Duodenal mucosa (tissue), 2 donors: ENCODE measurements around the gene SLC9A9.

ENCODE experiments used
- H3K27ac ChIP-seq: one replicate; pipeline ENCODE4 v1.7.0; 2013; ENCODE audit warnings: low read depth, low read length
- H3K27me3 ChIP-seq, 2 donors: one replicate each; pipeline ENCODE4 v1.7.0; 2013; ENCODE audit warnings: low read length in 2 of 2, control low read depth in 1 of 2; ENCODE audit not compliant: insufficient read depth in 2 of 2, control insufficient read depth in 1 of 2
- H3K36me3 ChIP-seq, 2 donors: one replicate each; pipeline ENCODE4 v1.7.0; 2013; ENCODE audit warnings: low read length in 2 of 2, control low read depth in 1 of 2; ENCODE audit not compliant: insufficient read depth in 2 of 2, control insufficient read depth in 1 of 2
- H3K4me1 ChIP-seq, 2 donors: one replicate each; pipeline ENCODE4 v1.7.0; 2013; ENCODE audit warnings: low read length in 2 of 2, control low read depth in 1 of 2; ENCODE audit not compliant: insufficient read depth in 2 of 2, control insufficient read depth in 1 of 2
- H3K4me3 ChIP-seq, 2 donors: one replicate each; pipeline ENCODE4 v1.7.0; 2013; ENCODE audit warnings: low read length in 2 of 2, low read depth in 1 of 2
- H3K9ac ChIP-seq, 2 donors: one replicate each; pipeline ENCODE4 v1.7.0; 2013; ENCODE audit warnings: low read length in 2 of 2, low read depth in 1 of 2
- H3K9me3 ChIP-seq, 2 donors: one replicate each; pipeline ENCODE4 v1.7.0; 2013; ENCODE audit warnings: low read length in 2 of 2, control low read depth in 1 of 2; ENCODE audit not compliant: control insufficient read depth in 1 of 2

The SLC9A9 gene

DNA sequence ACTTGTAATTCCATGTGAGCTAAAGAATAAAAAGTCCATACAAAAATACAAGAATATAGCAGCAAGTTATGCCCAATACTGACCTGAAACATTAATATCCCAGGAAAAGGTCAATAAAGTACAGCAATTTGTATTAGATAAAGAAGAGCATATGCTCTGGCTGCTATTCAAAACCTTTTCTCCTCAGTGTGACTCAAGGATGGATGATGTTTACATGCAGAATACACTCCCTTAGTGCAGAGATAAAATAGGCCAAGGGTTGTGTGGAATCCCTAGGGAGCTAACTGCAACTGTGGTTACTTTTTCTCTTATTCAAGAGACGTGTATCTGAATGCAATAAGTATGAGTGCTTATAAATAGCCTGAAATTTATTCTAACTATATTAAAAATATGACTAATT is 78.7 kb downstream of the SLC9A9 start:
- H3K27me3 ChIP-seq: no peaks in the 10 kb centered on the region
- H3K4me1 ChIP-seq: no peaks in the 10 kb centered on the region
- H3K36me3 ChIP-seq: no peaks in the 10 kb centered on the region
- no peak overlapping the region for H3K9ac ChIP-seq
- H3K9me3 ChIP-seq: no peaks in the 10 kb centered on the region
- no peak overlapping the region for H3K4me3 ChIP-seq
- no peak overlapping the region for H3K27ac ChIP-seq

DNA sequence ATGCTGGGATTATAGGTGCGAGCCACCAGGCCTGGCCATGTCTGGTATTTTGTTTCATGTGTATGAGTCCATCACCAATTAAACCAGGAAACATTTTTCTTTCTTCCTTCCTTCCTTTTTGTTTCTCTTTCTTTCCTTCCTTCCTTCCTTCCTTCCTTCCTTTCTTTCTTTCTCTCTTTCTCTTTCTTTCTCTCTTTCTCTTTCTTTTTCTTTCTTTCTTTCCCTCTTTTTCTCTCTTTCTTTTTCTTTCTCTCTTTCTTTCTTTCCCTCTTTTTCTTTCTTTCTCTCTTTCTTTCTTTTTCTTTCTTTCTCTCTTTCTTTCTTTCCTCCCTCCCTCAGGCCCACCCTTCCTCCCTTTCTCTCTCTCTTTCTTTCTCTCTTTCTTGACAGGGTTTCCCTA is 83.4 kb downstream of the SLC9A9 start:
- H3K27me3 ChIP-seq: no peaks in the 10 kb centered on the region
- H3K27ac ChIP-seq: no peak overlapping the region
- H3K9ac ChIP-seq: no peak overlapping the region
- H3K9me3 ChIP-seq: no peaks in the 10 kb centered on the region
- H3K36me3 ChIP-seq: no peaks in the 10 kb centered on the region
- no peak overlapping the region for H3K4me3 ChIP-seq
- H3K4me1 ChIP-seq: no peaks in the 10 kb centered on the region

DNA sequence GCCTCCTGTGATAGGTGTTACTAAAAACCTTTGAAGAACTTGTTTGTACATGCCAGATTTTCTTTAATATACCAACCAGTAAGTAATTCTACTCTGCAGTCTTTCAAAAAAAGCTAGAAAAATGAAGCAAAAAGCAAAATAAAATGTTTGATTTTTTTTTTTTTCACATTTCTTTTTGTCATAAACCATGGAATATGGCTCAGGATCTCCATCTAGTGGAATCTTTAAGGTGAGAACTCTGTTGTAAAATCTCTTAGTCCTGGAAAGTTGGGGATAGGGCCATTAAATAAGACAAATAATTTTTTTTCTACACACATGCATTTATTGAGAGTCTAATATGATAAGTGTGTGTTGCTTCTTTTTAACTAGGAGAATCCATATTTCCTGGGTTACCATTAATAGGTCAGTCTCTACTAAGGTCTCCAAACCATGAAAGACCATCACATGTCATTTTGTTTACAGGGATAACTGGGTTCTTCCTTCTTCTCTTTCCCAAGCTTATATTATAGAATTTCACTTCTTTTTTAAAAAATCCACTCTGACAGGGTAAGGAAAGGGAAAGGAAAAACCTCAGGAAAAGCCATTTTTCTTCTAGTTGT is 84.6 kb downstream of the SLC9A9 start:
- Histone ChIP-seq H3K4me3 (no peak overlapping the region), H3K9me3 (no peaks in the 10 kb centered on the region), H3K27ac (no peak overlapping the region), H3K4me1 (no peaks in the 10 kb centered on the region), H3K9ac (no peak overlapping the region), H3K36me3 (no peaks in the 10 kb centered on the region), H3K27me3 (no peaks in the 10 kb centered on the region)

DNA sequence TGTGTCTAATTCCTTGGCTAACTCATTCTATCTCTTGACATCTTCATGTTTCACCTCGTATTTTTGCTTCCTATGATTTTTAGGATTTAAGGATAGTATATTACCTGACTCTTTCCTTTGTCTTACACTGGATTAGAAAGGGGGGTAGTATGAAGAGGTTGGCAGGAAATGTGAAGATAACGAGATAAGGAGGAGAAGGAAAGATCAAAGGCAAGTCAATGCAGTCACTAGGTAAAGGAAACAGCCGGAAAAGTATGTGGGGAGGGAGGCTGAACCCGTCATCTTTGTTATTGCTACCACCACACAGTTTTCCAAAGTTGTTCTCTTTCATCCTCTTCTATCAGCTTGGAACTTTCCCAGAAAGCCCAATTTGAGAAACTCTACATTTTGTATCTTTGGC is 90.6 kb downstream of the SLC9A9 start:
- Histone ChIP-seq H3K9me3 (no peaks in the 10 kb centered on the region), H3K27ac (no peak overlapping the region), H3K36me3 (no peaks in the 10 kb centered on the region), H3K9ac (no peak overlapping the region), H3K4me3 (no peak overlapping the region), H3K4me1 (no peaks in the 10 kb centered on the region), H3K27me3 (no peaks in the 10 kb centered on the region)

DNA sequence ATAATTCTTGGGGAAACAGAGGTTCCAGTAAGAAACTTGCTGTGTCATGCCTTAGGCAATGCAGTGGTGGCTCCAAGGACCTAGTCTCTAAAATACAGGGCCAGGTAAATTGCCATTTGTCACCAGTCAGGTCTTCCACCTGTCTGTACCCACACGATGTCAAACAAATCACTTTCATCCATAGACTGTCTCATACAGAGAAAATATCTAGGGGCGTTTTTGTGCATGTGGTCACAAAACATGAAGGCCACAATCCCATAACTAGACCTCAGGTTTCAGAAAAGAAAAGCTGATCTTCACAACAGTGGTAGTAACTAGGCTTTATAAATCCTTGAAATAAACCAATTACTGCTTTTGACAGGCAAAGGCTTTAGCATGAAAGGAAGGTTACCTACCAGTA is 92.3 kb downstream of the SLC9A9 start:
- no peak overlapping the region for H3K9ac ChIP-seq
- H3K27ac ChIP-seq: no peak overlapping the region
- no peaks in the 10 kb centered on the region for H3K27me3 ChIP-seq
- H3K9me3 ChIP-seq: no peaks in the 10 kb centered on the region
- no peaks in the 10 kb centered on the region for H3K4me1 ChIP-seq
- H3K36me3 ChIP-seq: no peaks in the 10 kb centered on the region
- H3K4me3 ChIP-seq: no peak overlapping the region

DNA sequence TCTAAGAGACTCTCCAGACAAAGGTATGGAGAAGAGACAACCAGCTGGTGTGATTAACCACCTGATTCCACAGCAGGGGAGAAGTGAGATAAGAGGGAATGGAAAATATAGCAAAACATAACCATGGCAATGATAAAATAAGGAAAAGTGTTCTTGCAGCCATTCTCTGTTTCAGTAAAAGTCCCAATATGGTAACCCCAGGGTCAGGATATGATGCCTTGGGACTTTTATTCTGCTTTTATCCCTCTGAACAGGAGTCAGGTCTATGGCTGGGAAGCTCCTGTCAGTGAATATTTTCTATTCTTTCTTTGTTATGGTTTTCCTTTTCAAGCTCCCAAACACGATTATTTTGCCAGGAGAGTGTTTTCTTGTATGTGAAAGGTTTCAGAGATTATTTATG is 94.2 kb downstream of the SLC9A9 start:
- Histone ChIP-seq H3K9me3 (no peaks in the 10 kb centered on the region), H3K27ac (no peak overlapping the region), H3K27me3 (no peaks in the 10 kb centered on the region), H3K36me3 (no peaks in the 10 kb centered on the region), H3K4me3 (no peak overlapping the region), H3K9ac (no peak overlapping the region), H3K4me1 (no peaks in the 10 kb centered on the region)

DNA sequence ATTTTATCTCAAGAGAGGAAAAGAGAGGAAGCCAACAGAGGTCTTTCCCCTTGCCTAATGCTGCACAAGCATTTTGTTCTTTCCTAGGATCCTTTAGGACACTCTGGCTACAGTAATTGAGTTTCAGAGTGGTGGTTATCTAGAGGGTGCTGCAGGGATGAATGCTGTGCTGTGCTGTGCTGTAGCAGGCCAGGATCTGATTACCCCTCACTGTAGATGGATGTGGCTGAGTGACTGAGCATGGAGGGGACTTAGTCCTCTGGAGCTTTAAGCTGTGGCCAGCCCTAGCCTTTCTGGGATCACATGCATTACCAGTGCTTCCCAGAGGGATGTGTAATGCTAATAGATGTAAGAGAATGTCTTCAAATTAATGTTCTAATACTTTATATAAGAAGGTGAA is 94.8 kb downstream of the SLC9A9 start:
- Histone ChIP-seq H3K9ac (no peak overlapping the region), H3K4me1 (no peaks in the 10 kb centered on the region), H3K4me3 (no peak overlapping the region), H3K36me3 (no peaks in the 10 kb centered on the region), H3K27me3 (no peaks in the 10 kb centered on the region), H3K27ac (no peak overlapping the region), H3K9me3 (no peaks in the 10 kb centered on the region)

DNA sequence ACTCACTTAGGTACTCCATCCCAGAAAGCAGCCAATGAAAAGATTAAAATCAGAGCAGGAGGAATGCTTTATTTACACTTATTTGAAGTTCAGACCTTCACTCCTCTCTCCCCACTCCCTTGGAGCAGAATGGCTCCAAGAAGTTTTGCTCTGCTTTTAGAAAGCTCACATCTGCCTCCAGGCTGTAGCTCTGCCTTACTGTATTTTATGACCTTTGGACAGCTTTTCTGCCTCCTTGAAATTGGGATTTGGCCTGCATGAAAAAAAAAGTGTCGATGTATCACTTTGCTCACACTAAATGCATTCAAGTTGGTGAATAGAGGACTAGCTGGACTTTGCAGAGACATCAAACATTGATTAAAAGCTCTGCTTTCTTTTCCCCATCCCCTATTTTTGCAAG is 95.3 kb downstream of the SLC9A9 start:
- Histone ChIP-seq H3K9ac (no peak overlapping the region), H3K9me3 (no peaks in the 10 kb centered on the region), H3K36me3 (no peaks in the 10 kb centered on the region), H3K27me3 (no peaks in the 10 kb centered on the region), H3K4me3 (no peak overlapping the region), H3K4me1 (no peaks in the 10 kb centered on the region), H3K27ac (no peak overlapping the region)

DNA sequence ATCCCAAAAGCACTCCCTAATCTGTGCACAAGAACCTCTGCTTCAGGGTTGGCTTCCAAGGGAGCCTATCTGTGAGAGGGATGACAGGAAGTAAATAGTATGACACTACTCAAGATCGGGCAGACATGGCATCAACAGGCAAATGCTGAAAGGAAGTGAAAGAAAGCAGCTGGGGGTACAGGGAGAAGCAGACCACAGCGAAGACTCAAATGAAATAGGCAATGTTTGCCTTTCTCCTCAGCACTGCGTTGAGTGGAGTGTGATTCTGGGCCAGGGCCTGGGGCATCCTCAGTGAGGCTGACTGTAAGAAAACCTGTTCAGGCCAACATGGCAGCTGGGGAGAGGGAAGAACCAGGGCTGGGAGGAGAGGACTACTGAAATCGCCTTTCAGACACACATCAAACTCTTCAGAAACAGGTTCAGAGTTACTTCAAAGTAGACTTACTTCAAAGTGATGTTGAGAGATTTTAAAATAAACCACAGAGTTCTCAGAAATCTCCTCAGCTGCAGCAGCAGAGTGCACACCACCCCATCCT is 96.6 kb downstream of the SLC9A9 start:
- H3K4me3 ChIP-seq: no peak overlapping the region
- no peak overlapping the region for H3K27ac ChIP-seq
- H3K27me3 ChIP-seq: no peaks in the 10 kb centered on the region
- H3K9ac ChIP-seq: no peak overlapping the region
- H3K4me1 ChIP-seq: no peaks in the 10 kb centered on the region
- H3K36me3 ChIP-seq: no peaks in the 10 kb centered on the region
- no peaks in the 10 kb centered on the region for H3K9me3 ChIP-seq

DNA sequence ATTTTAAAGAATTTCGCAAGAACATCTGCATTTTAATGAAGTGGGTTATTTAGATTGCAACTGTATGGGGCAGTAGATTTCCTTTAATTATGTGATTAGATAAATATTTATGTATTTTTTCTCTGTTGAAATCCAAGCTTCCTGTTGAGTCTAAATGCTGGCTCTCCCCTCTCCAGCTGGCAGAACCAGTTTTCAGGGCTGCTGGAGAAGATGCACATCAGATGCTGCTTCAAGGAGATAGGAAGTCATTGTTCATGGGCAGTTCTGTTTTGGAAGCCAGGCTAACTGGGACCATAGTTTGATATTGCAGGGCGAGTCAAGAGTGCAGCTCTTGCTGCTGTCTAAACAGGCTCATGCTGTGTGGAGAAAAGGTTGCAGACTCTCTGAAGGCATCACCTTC is 97.4 kb downstream of the SLC9A9 start:
- Histone ChIP-seq H3K27me3 (no peaks in the 10 kb centered on the region), H3K36me3 (no peaks in the 10 kb centered on the region), H3K4me1 (no peaks in the 10 kb centered on the region), H3K9me3 (no peaks in the 10 kb centered on the region), H3K9ac (no peak overlapping the region), H3K27ac (no peak overlapping the region), H3K4me3 (no peak overlapping the region)

DNA sequence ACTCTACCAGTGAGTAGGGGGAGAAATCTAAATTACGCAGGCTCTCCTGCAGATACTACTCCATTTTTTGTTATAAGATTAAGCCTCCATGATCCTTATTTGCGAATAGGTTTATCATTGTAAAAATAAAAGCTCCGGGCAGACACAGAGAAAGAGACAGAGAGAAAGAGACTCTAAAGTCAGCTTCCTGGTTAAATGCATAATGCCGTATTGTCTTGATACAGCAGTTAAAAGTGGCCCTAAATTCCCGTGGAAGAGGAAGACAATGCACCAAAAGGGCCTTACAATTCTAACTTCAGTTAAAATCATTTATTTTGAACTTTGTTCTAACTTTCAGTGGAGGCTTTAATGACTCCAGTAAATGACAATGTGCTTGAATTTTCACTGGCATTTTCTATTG is 98.3 kb downstream of the SLC9A9 start:
- no peak overlapping the region for H3K4me3 ChIP-seq
- no peak overlapping the region for H3K27ac ChIP-seq
- no peaks in the 10 kb centered on the region for H3K36me3 ChIP-seq
- H3K9ac ChIP-seq: no peak overlapping the region
- H3K4me1 ChIP-seq: no peaks in the 10 kb centered on the region
- H3K27me3 ChIP-seq: no peaks in the 10 kb centered on the region
- no peaks in the 10 kb centered on the region for H3K9me3 ChIP-seq
